Measurements from ENCODE around the gene KIF12.

Gene KIF12

DNA sequence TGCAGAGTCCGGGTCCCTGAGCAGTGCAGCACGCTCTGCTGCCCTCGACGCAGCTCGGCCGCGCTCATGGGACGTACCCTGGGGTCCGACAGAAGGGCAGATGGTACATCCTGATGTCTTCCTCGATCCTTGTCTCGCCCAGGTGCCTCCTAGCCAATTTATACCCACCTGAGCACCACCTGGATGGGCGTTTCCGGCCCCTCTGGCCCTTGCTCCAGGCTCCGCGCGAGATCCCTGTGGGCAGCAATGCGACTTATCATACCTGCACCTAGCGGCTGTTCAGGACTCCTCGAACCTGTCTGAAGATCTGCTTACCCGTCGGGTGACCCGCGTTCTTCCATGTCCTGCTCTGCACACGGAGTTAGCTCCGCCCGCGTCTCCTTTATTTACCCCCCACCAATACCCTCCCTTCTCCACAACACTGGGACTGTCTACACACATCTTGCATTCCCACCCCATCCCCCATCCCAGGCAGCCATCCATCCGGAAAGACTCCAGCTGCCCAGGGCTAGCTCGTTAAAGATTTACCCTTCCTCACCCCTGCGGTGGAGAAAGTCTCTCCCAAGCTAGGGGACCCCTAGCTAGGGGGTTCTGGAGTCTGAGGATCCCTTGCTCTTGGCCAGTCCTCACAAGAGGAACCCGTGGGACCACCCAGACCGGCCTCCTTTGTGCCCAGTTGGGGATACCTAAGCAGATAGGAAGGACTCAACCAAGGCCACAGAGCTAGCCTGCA is at the start of gene KIF12:
KIF12 (minus strand) TSS at position 357 of the 733 bp plus-strand sequence; CDS start at position 341, 16 bp downstream.
- no peak within 1 kb of the TSS for H3K27ac ChIP-seq
- TF ChIP-seq, protein P1, sequence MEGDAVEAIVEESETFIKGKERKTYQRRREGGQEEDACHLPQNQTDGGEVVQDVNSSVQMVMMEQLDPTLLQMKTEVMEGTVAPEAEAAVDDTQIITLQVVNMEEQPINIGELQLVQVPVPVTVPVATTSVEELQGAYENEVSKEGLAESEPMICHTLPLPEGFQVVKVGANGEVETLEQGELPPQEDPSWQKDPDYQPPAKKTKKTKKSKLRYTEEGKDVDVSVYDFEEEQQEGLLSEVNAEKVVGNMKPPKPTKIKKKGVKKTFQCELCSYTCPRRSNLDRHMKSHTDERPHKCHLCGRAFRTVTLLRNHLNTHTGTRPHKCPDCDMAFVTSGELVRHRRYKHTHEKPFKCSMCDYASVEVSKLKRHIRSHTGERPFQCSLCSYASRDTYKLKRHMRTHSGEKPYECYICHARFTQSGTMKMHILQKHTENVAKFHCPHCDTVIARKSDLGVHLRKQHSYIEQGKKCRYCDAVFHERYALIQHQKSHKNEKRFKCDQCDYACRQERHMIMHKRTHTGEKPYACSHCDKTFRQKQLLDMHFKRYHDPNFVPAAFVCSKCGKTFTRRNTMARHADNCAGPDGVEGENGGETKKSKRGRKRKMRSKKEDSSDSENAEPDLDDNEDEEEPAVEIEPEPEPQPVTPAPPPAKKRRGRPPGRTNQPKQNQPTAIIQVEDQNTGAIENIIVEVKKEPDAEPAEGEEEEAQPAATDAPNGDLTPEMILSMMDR (conservative IDR thresholded peaks at IDR 0.05; ENCODE audit: low read depth): no peak
- POLR2A ChIA-PET (ENCODE audit: low non-redundant PET): no interaction called here
- CTCF ChIA-PET: interaction anchor here (0.6 to 2.6 kb wide), 6 partner anchors 9 to 456 kb away, joined by 3 to 11 read pairs (median 5); no protein-coding TSS in a partner anchor
- DNase-seq (ENCODE audit: low spot score): no peak

DNA sequence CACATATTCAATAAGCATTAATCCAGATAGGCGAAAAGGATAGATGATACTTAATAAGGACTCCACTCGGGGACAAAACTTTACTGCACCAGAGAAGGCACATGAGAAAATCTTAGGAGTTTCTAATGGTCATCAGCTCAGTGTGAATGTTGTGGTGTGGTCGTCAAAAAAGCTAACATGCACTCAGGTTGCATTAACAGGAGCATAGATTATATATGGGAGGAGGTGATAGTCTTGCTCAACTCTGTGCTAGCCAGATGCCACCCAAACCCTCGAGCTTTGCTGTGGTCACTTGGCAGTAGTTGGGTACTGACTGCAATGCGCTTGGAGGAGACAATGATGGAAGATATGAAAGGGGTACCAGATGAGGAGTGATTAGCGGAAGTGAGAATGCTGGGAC is 47.6 kb upstream of the KIF12 start:
- no peak for DNase-seq (ENCODE audit: low spot score)
- no peak overlapping the region for H3K27ac ChIP-seq
- ChIA-PET POLR2A (ENCODE audit: low non-redundant PET) (no interaction called here), CTCF (interaction anchor here (1.1 to 1.5 kb wide), 3 partner anchors 9 to 145 kb away, joined by 5 to 6 read pairs (median 6); partner anchors contain the start of gene COL27A1)
- TF ChIP-seq, protein P1 (conservative IDR thresholded peaks at IDR 0.05; ENCODE audit: low read depth): no peak

DNA sequence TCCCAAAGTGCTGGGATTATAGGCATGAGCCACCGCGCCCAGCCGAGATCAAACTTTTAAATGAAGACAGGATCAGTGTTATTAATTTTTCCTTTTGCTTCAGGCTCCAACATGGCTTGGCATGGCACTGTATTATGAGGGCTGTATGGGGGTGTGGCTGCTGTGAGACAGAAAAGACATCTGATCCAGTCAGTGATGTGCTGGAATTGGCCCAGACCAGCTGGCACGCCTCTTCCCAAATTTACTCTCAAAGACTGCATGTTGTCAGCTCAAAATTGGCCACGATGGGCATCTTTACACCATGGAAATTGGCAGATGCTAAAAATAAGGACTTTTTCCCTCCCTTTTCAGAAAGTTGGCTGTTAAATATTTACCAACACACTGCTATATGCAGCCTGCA is 44.1 kb upstream of the KIF12 start:
- H3K27ac ChIP-seq: no peak overlapping the region
- TF ChIP-seq, protein P1 (conservative IDR thresholded peaks at IDR 0.05; ENCODE audit: low read depth): no peak
- CTCF ChIA-PET: interaction anchor here (1.1 to 2.8 kb wide), 2 partner anchors 12 to 35 kb away, joined by 3 to 10 read pairs; no protein-coding TSS in a partner anchor
- POLR2A ChIA-PET (ENCODE audit: low non-redundant PET): no interaction called here
- no peak for DNase-seq (ENCODE audit: low spot score)

DNA sequence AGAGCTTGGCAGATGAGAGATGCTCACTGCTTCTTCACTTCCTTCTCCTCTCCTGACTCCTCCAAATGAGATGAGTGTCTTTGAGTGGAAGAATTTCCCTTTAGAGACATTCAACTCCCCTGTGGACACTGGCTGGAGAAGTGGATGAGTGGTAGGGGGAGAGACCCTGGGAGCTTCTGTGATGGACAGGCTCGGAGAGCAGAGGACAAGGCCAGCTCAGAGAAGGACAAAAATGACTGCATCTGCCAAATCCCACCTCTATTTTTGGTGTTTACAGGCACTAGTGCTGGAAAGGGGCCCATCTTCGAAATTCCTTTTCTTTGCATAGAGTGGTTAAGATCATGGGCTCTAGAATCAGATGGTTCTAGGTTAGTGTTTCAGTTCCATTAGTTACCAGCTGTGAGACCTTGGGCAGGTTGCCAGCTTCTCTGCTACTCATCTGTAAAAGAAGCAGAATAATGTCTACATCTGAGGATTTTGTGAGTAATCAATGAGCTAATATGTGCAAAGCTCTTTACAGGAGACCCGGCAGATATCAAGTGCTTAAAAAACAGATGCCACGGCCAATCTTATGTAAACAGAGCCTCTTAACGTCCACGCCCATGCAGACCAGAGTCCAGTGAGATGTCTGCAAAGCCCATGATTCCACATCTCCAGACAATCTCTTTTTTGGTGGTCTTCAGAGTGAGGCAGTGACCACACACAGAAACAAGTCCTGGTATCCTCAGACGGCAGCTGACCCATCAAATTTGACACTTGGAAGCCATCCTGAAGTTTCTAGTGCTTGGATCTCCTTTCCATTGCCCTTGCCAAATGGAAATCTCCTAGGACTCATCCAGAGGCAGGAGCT is 42.7 kb upstream of the KIF12 start:
- TF ChIP-seq, protein P1 (conservative IDR thresholded peaks at IDR 0.05; ENCODE audit: low read depth): no peak
- no peak for DNase-seq (ENCODE audit: low spot score)
- POLR2A ChIA-PET (ENCODE audit: low non-redundant PET): no interaction called here

DNA sequence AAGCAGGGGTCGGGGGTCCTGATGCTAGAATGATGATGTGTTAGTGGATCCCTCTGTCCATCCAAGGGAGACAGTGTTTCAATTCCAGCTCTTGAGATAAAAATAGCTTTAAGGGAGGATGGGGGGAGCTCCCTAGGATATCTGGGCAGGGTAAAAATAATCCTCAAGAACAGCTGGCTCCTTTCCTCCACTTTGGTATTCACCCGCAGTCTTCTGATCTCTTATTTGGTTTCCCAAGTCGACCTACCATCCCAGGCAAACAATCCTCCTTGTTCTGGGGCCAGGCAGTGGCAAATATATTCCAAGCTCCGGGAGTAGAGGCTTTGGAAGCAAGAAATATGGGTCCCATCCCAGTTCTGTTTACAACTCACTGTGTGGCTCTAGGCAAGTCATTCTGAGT is 41.8 kb upstream of the KIF12 start:
- ChIA-PET POLR2A (ENCODE audit: low non-redundant PET) (no interaction called here), CTCF (interaction anchor here (0.6 to 2.8 kb wide), 6 partner anchors 14 to 413 kb away, joined by 3 to 16 read pairs (median 7); partner anchors contain the start of gene COL27A1)

More for the DNA sequence above, 42.7 kb upstream of the KIF12 start:
- no peak overlapping the region for H3K27ac ChIP-seq
- CTCF ChIA-PET: interaction anchor here (0.6 to 2.8 kb wide), 5 partner anchors 10 to 149 kb away, joined by 3 to 16 read pairs (median 10); partner anchors contain the start of gene COL27A1

More for the DNA sequence above, 41.8 kb upstream of the KIF12 start:
- DNase-seq (ENCODE audit: low spot score): no peak
- TF ChIP-seq, protein P1 (conservative IDR thresholded peaks at IDR 0.05; ENCODE audit: low read depth): no peak
- H3K27ac ChIP-seq: no peak overlapping the region

Measured in RWPE1 (cell line).